ENCODE measurements around the gene RSPRY1. TPM values are rescaled to one million over a fixed set of nuclear protein-coding genes. Genes with fewer than 3 reads are reported as not detected.
A peak's percentile ranks its signal among the peaks of the same experiment; 100 is the strongest.
"Not testable (repeated sequence)": the region's sequence is repeated elsewhere in the genome, so short reads cannot be mapped to it uniquely, and the experiment has no call there.

RSPRY1 gene
- total RNA-seq, 1 experiment from 2014 or later = 30.7 TPM

DNA sequence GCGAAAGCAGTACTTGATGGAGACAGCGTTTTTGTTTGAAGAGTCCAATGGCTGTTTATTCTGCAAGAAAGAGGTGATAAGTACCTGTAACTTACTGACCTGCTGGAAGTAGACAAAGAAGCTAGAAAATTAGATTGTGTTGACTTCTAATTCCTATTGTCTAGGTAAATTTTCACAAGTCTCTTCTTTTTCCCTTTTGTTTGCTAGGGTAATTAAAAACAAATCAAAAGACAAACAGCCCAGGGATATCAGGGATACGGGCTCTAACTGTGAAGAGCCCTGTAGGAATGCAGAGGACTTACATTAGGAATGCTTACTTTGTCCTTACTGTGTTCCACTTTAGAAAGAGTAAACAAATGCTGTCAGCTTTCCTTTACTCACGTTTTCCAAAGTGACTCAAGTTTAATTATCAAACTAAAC, 7.3 kb upstream of the RSPRY1 start:
- no peak for DNase-seq (ENCODE audit: low read depth)
- in situ Hi-C loops (cut with HindIII; ENCODE audit: low pct_unique_long_range_greater_than_20kb, low sequenced_read_pairs) = no loop called here

GRCh38 chr16:57179215-57179828, 6.8 kb upstream of the RSPRY1 start:
- in situ Hi-C loops (cut with HindIII; ENCODE audit: low pct_unique_long_range_greater_than_20kb, low sequenced_read_pairs) = no loop called here
- DNase-seq (ENCODE audit: low read depth) = no peak

DNA sequence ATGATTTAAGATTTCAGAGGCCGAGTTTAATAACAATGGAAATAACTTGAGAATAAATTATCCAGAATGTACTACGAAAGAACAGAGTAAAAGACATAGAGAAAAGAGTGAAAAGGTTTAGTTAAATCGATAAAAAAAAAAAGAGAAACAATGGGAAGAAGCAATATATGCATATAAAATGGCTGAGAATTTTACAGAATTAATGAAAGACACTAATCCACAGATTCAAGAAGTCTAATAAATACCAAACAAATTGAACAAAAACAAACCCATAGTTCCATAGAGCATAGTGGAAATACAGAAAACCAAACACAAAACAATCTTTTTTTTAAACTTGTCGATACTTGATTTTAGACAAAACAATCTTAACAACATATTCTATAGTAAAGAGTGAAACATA, 2.0 kb upstream of the RSPRY1 start:
- in situ Hi-C loops (cut with HindIII; ENCODE audit: low pct_unique_long_range_greater_than_20kb, low sequenced_read_pairs) = no loop called here
- no peak for DNase-seq (ENCODE audit: low read depth)

- in situ Hi-C loops (cut with HindIII; ENCODE audit: low pct_unique_long_range_greater_than_20kb, low sequenced_read_pairs) = no loop called here
- no peak for DNase-seq (ENCODE audit: low read depth)
Measured at GRCh38 chr16:57184887-57185445, 1.2 kb upstream of the RSPRY1 start.

GRCh38 chr16:57185446-57185944, 634 bp upstream of the RSPRY1 start:
- peak; percentile 50 for DNase-seq (ENCODE audit: low read depth)
- in situ Hi-C loops (cut with HindIII; ENCODE audit: low pct_unique_long_range_greater_than_20kb, low sequenced_read_pairs) = no loop called here

DNA sequence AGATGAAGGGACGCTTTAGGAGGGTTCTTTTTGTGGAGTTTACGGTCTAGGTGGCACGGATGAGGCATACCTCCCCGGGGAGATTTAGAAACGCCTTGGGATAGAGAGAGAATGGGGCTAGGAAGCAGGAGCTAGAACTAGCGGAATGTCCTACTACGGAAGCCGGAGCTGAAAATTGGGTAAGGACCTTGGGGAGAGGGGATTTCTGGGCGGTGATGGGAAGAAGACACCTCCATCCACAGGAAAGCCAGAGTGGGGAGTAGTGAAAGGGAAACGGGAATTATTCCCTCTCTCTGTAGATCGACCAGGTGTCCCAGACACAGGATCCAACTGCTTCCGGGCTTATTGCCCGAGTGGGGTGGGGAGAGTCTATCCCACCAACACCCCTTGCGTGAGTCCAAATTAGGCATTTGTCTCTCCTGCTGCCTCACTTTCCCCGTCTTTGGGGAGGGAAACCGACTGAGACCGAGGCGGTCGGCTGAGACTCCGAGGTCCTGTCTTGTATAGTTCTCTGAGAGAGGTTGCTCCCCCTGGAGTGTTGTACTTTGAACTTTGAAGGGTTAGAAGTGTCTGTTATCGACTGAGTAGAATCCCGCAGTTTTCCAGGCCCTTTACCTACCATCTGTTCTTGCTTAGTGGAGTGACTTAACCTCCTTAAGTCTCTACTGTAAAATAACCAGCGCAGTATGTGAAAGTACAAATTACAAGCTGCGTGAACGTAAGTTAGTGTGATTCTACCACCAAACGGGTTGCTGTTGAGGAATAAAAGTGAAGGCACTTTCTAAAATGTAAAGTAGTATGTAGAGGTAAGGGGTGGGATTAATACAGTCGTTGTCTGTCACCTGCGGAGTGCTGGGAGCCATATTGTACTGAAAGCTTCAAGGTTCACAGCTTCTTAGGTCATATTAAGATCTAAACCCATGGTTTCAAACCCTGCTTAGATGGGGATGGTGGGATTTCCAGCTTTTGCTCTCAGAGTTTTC, 1.0 kb downstream of the RSPRY1 start:
- peak; percentile 50 for DNase-seq (ENCODE audit: low read depth)
- in situ Hi-C loops (cut with HindIII; ENCODE audit: low pct_unique_long_range_greater_than_20kb, low sequenced_read_pairs) = no loop called here

DNA sequence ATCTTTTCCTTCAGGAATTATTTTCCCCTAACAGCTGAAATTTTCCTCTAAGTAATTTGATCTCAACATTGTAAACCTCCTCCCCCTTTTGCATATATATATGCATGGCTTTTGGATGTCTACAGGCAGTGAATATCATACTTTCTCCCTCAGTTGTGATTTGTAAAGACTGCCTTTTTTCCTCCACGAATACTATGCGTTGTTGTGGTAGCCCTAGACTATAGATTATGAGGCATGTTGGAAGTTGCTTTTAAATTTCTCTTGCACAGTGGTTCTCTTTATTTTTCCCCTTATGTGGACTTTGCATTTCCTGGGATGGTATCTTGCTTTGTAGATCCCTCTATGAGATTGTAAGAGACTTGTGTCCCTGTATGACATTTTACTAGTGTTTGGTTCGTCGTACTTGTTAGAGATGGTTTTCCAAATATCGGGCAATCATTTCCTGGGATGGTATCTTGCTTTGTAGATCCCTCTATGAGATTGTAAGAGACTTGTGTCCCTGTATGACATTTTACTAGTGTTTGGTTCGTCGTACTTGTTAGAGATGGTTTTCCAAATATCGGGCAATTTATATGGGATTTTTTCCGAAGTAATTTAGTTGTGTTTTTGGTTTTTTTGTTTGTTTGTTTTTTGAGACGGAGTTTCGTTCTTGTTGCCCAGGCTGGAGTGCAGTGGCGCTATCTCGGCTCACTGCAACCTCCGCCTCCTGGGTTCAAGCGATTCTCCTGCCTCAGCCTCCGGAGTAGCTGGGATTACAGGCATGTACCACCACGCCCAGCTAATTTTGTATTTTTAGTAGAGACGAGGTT, 2.0 kb downstream of the RSPRY1 start:
- DNase-seq (ENCODE audit: low read depth) = peak; percentile 13
- in situ Hi-C loops (cut with HindIII; ENCODE audit: low pct_unique_long_range_greater_than_20kb, low sequenced_read_pairs) = not testable (repeated sequence)

- no peak for DNase-seq (ENCODE audit: low read depth)
- in situ Hi-C loops (cut with HindIII; ENCODE audit: low pct_unique_long_range_greater_than_20kb, low sequenced_read_pairs) = no loop called here
Measured at GRCh38 chr16:57188711-57189002, 2.5 kb downstream of the RSPRY1 start.

DNA sequence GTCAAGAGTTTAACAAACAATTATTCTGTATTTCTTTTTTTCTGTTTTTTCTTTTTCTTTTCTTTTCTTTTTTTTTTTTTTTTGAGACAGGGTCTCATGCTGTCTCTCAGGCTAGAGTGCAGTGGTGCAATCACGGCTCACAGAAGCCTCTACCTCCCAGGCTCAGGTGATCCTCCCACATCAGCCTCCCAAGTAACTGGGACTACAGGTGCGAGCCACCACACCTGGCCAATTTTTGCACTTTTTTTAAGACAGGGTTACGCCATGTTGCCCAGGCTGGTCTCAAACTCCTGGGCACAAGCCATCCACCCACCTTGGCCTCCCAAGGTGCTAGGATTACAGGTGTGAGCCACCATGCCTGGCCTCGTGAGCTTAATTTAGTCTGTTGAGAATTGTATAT, 3.4 kb downstream of the RSPRY1 start:
- DNase-seq (ENCODE audit: low read depth); in situ Hi-C loops (cut with HindIII; ENCODE audit: low pct_unique_long_range_greater_than_20kb, low sequenced_read_pairs): not testable (repeated sequence)

DNA sequence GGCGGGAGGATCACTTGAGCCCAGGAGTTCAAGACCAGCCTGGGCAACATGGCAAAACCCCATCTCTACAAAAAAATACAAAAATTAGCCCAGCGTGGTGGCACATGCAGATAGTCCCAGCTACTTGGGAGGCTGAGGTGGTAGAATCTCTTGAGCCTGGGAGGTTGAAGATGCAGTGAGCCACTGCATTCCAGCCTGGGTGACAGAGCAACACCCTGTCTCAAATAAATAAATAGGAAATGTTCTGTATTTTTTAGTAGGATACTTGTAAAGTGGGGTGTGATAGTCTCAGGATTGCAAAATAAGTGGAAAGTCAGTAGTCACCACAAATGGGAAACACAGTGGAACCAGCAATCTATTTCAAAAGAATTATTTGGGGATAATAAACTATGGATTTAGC, 4.0 kb downstream of the RSPRY1 start:
- in situ Hi-C loops (cut with HindIII; ENCODE audit: low pct_unique_long_range_greater_than_20kb, low sequenced_read_pairs) = no loop called here
- DNase-seq (ENCODE audit: low read depth) = no peak

GRCh38 chr16:57191056-57191571, 5.0 kb downstream of the RSPRY1 start:
- in situ Hi-C loops (cut with HindIII; ENCODE audit: low pct_unique_long_range_greater_than_20kb, low sequenced_read_pairs) = no loop called here
- peak; percentile 49 for DNase-seq (ENCODE audit: low read depth)

DNA sequence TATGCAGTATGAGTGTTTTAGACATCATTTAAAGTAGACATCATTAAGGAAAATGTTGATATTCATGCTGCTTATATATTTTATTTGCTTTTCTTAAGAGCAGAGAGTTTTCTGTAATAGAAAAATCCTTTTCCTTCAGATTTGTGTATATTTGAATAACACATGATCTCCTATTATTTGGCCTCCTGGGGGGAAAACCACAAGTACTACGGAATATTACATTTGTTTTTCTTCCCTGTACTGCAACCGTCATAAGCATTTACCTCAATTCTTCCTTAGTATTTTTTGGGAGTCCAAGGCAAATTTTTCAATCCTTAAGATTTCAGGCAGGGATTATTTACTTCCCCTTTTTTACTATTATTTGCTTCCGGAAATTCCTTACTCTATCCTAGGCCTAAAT, 6.0 kb downstream of the RSPRY1 start:
- in situ Hi-C loops (cut with HindIII; ENCODE audit: low pct_unique_long_range_greater_than_20kb, low sequenced_read_pairs) = no loop called here
- no peak for DNase-seq (ENCODE audit: low read depth)

- DNase-seq (ENCODE audit: low read depth) = no peak
- in situ Hi-C loops (cut with HindIII; ENCODE audit: low pct_unique_long_range_greater_than_20kb, low sequenced_read_pairs) = no loop called here
Measured at GRCh38 chr16:57192720-57193486, 6.8 kb downstream of the RSPRY1 start.

DNA sequence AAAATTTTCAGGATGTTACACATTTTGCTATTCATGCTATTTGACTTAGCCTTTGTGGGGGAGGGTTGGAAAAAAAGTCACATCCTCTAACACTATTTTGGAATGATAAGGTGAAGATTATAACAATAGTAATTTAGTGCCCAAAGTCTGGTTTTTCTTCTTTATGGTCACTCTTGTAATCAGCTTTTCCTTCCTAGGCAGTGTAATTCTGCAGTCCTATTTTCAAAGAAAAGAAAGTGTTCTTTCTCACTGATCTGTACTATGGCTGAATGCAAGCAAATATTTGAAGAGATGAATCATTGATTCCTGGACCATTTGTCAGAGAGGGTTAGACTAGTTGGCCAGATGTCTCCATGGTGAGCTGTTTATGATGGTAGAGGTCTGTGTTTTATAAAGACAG, 8.4 kb downstream of the RSPRY1 start:
- in situ Hi-C loops (cut with HindIII; ENCODE audit: low pct_unique_long_range_greater_than_20kb, low sequenced_read_pairs) = no loop called here
- peak; percentile 68 for DNase-seq (ENCODE audit: low read depth)

DNA sequence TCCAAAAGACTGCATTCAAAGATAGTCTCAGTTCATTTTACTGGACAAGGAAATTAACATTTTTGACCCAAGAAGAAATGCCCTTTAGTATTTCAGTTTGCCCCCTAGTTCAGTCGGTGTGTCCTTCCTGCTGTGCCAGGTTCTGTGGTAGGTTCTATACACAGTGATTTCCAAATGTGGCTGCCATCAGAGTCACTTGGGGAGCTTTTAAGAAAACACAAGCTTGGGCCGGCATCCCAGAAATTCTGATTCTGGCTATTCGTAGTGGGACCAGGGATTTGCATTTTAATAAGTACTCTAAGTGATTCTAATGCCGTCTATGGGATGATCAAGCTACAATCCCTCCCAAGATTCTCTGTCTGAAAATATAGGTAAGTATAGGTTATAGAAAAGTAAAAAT, 10.2 kb downstream of the RSPRY1 start:
- in situ Hi-C loops (cut with HindIII; ENCODE audit: low pct_unique_long_range_greater_than_20kb, low sequenced_read_pairs) = no loop called here
- no peak for DNase-seq (ENCODE audit: low read depth)

DNA sequence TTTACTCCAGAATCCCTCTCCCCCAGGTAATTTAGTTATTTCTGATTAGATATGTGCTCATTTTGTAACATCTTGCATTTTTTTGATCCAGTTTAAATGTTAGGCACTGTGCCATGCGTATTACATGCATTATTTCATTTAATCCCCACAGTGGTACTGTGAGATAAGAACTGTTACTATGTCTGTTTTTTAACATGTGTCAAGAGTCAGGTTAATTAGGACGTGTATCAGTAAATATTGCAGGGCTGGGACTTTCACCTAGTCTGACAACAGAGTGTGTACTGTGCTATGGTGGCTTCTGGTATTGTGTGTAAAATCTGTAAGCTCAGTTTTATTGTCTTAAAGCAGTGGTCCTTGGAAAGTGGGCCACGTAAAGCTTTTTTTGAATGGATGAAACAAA, 10.6 kb downstream of the RSPRY1 start:
- no peak for DNase-seq (ENCODE audit: low read depth)

GRCh38 chr16:57200321-57200720, 14.2 kb downstream of the RSPRY1 start:
- in situ Hi-C loops (cut with HindIII; ENCODE audit: low pct_unique_long_range_greater_than_20kb, low sequenced_read_pairs); DNase-seq (ENCODE audit: low read depth): not testable (repeated sequence)

More for the DNA sequence above, 10.6 kb downstream of the RSPRY1 start:
- in situ Hi-C loops (cut with HindIII; ENCODE audit: low pct_unique_long_range_greater_than_20kb, low sequenced_read_pairs) = no loop called here

GRCh38 chr16:57200926-57201325, 14.8 kb downstream of the RSPRY1 start:
- in situ Hi-C loops (cut with HindIII; ENCODE audit: low pct_unique_long_range_greater_than_20kb, low sequenced_read_pairs); DNase-seq (ENCODE audit: low read depth): not testable (repeated sequence)

Data from Caki2 (cell line).